HepG2 (cell line): Measurements from ENCODE around the gene ZFP1. TPM values are rescaled to one million over a fixed set of nuclear protein-coding genes. Genes with fewer than 3 reads are reported as not detected.
A peak's percentile ranks its signal among the peaks of the same experiment; 100 is the strongest.

Experiments used
- ATF7-NPFF ChIP-seq: sonication (generic); formaldehyde crosslinking; IDR thresholded peaks from 2 replicates; pipeline ENCODE4 v1.8.1; 2023; ENCODE audit warnings: mild to moderate bottlenecking, low read depth, missing genetic modification reagents, moderate library complexity
- DR1 ChIP-seq: sonication (generic); formaldehyde crosslinking; IDR thresholded peaks from 2 replicates; pipeline ENCODE4 v1.8.0; 2021; ENCODE audit warnings: mild to moderate bottlenecking, missing genetic modification reagents, inconsistent platforms
- GPN1 ChIP-seq: sonication (generic); formaldehyde crosslinking; IDR thresholded peaks from 2 replicates; pipeline ENCODE4 v1.5.1; 2020; ENCODE audit warnings: missing genetic modification reagents, borderline replicate concordance
- HIVEP1 ChIP-seq: sonication (generic); formaldehyde crosslinking; IDR thresholded peaks from 2 replicates; pipeline ENCODE4 v1.4.0; 2020; ENCODE audit warnings: mild to moderate bottlenecking, missing genetic modification reagents
- JARID2 ChIP-seq: sonication (generic); formaldehyde crosslinking; IDR thresholded peaks from 2 replicates; pipeline ENCODE4 v1.8.1; 2023; ENCODE audit warnings: missing genetic modification reagents, inconsistent platforms; ENCODE audit not compliant: insufficient replicate concordance
- KAT8 ChIP-seq: IDR thresholded peaks from 2 replicates; pipeline ENCODE4 v1.6.1; 2016; ENCODE audit warnings: missing genetic modification reagents, missing compliant biosample characterization
- MAFK ChIP-seq, 2 experiments: IDR thresholded peaks in 1 of 2; conservative IDR thresholded peaks in 1 of 2; 2 replicates each; pipeline ENCODE4 v1.6.1; 2011; ENCODE audit warnings: improper control_type of control experiment in 2 of 2, low read length in 2 of 2
- RFX3 ChIP-seq: IDR thresholded peaks from 2 replicates; pipeline ENCODE4 v1.6.1; 2016; ENCODE audit warnings: missing biosample characterization, missing genetic modification reagents
- SMC3 ChIP-seq: IDR thresholded peaks from 2 replicates; pipeline ENCODE4 v1.6.1; 2011; ENCODE audit warnings: low read length, improper control_type of control experiment
- STAT5B ChIP-seq: sonication (generic); formaldehyde crosslinking; IDR thresholded peaks from 2 replicates; pipeline ENCODE4 v1.4.0; 2020; ENCODE audit warnings: missing genetic modification reagents
- TCF7L2 ChIP-seq: IDR thresholded peaks from 2 replicates; pipeline ENCODE4 v1.6.1; 2011; ENCODE audit warnings: mild to moderate bottlenecking, low read depth, low read length, moderate library complexity
- ZNF256 ChIP-seq: sonication (generic); formaldehyde crosslinking; conservative IDR thresholded peaks from 2 replicates; pipeline ENCODE4 v1.4.0; 2020; ENCODE audit warnings: missing genetic modification reagents
- ZNF776 ChIP-seq: sonication (generic); formaldehyde crosslinking; IDR thresholded peaks from 2 replicates; pipeline ENCODE4 v1.4.0; 2020; ENCODE audit warnings: mild to moderate bottlenecking, missing genetic modification reagents
- ZSCAN25 ChIP-seq: sonication (generic); formaldehyde crosslinking; IDR thresholded peaks from 2 replicates; pipeline ENCODE4 v1.8.0; 2022; ENCODE audit warnings: mild to moderate bottlenecking, missing genetic modification reagents
- ZSCAN9 ChIP-seq: IDR thresholded peaks from 2 replicates; pipeline ENCODE4 v1.6.1; 2016; ENCODE audit warnings: borderline replicate concordance
- polyA plus RNA-seq, 8 experiments: library from polyadenylated mRNA; depleted of rRNA in 3 of 8; stranded (reverse) in 7 of 8; unstranded in 1 of 8; fragments of >200 nt; fragmentation: Illumina TruSeq in 4 of 8; extraction: Trizol in 4 of 8; gene quantifications; 2 replicates each; pipeline versions ENCODE4 v1.2.1 to v1.2.3, GENCODE V29; 2011 to 2016; ENCODE audit warnings: low read depth in 4 of 8, missing spikeins in 1 of 8, mixed read lengths in 1 of 8; ENCODE audit not compliant: insufficient read depth in 1 of 8
- total RNA-seq, 5 experiments: library from RNA; depleted of rRNA; stranded (reverse); fragments of >200 nt; fragmentation: Illumina TruSeq; extraction: Trizol; gene quantifications; 2 replicates each; pipeline ENCODE4 v1.2.3, GENCODE V29; 2016; ENCODE audit warnings: low read depth in 1 of 5
- TF ChIP-seq, protein P1 (sequence below): IDR thresholded peaks from 2 replicates; pipeline ENCODE4 v1.6.1; 2012; ENCODE audit warnings: low read depth, low read length, improper control_type of control experiment
- TF ChIP-seq, protein P2 (sequence below): sonication (generic); formaldehyde crosslinking; IDR thresholded peaks from 2 replicates; pipeline ENCODE4 v1.4.0; 2020; ENCODE audit warnings: missing genetic modification reagents, borderline replicate concordance
- TF ChIP-seq, protein P3 (sequence below): sonication (generic); formaldehyde crosslinking; IDR thresholded peaks from 2 replicates; pipeline ENCODE4 v1.4.0; 2020; ENCODE audit warnings: low read depth, mild to moderate bottlenecking, missing genetic modification reagents
- TF ChIP-seq, protein P4 (sequence below): sonication (generic); formaldehyde crosslinking; IDR thresholded peaks from 2 replicates; pipeline ENCODE4 v1.8.0; 2022; ENCODE audit warnings: mild to moderate bottlenecking, missing genetic modification reagents, borderline replicate concordance
- TF ChIP-seq, protein P5 (sequence below): sonication (generic); formaldehyde crosslinking; conservative IDR thresholded peaks from 2 replicates; pipeline ENCODE4 v1.4.0; 2020; ENCODE audit warnings: missing genetic modification reagents
- TF ChIP-seq, protein P6 (sequence below): IDR thresholded peaks from 2 replicates; pipeline ENCODE4 v1.6.1; 2018; ENCODE audit warnings: missing genetic modification reagents, mild to moderate bottlenecking, missing compliant biosample characterization

The ZFP1 gene
- total and polyA plus RNA-seq, 2 of the 13 experiments (the other 11 are each of a cell fraction or from before 2014, with no cell fraction given) = 8.3 to 14.0 TPM

DNA sequence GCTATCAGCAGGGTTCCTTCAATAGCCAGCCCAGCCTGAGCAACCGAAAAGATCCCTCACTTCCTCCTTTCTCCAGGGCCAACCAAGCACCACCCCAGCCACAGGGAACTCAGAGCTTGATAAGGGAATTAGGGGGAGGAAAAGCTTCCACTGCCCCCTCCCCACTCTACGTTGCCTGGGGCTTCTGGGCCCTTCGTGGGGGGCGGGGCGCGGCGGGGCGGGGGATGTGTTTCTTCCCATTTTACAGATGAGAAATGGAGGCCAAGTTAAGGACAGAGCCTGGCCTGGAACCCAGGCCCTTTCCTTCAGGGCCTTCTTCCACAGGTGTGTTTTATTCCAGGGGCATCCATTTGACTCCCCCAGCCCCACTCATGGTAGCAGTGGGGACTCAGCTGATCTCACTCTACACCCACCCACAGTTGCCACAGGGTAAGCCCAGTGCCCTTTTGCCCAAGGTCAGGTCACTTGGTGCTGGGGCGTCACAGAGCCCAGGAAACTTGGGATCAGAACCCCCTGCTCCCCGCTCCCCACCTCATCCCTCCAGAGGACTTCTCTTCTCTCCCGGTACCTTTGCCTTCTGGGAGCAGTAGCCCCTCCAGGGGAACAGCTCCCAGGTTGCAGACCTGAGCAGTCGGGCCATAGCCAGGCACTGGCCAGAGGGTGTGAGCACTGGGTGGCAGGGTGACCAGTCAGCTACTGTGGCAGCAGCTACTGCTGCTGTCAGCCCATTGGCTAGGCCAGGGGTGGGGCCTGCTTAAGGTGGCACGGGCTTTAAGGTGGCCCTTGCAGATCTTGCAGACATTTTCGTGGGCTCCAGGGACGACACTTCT lies 32.0 kb upstream of the ZFP1 start, which contains the start of gene LDHD (continued):
- TF ChIP-seq, protein P1, sequence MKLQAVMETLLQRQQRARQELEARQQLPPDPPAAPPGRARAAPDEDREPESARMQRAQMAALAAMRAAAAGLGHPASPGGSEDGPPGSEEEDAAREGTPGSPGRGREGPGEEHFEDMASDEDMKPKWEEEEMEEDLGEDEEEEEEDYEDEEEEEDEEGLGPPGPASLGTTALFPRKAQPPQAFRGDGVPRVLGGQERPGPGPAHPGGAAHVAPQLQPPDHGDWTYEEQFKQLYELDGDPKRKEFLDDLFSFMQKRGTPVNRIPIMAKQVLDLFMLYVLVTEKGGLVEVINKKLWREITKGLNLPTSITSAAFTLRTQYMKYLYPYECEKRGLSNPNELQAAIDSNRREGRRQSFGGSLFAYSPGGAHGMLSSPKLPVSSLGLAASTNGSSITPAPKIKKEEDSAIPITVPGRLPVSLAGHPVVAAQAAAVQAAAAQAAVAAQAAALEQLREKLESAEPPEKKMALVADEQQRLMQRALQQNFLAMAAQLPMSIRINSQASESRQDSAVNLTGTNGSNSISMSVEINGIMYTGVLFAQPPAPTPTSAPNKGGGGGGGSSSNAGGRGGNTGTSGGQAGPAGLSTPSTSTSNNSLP = no peak
- peak; percentile 44; the same call in 1 of the 2 replicates for TF ChIP-seq ZSCAN25
- TF ChIP-seq KAT8 (CRISPR knock-in tag) = peak; percentile 79
- no peak for TF ChIP-seq ZNF776
- TF ChIP-seq MAFK (conservative IDR thresholded peaks at IDR 0.05 in 1 of 2, IDR thresholded peaks at IDR 0.05 in 1 of 2; ENCODE audit: low read length in 2 of 2) = peak in 1 of 2 experiments; percentile 15; a peak in 1 of 4 replicates
- TF ChIP-seq, protein P2, sequence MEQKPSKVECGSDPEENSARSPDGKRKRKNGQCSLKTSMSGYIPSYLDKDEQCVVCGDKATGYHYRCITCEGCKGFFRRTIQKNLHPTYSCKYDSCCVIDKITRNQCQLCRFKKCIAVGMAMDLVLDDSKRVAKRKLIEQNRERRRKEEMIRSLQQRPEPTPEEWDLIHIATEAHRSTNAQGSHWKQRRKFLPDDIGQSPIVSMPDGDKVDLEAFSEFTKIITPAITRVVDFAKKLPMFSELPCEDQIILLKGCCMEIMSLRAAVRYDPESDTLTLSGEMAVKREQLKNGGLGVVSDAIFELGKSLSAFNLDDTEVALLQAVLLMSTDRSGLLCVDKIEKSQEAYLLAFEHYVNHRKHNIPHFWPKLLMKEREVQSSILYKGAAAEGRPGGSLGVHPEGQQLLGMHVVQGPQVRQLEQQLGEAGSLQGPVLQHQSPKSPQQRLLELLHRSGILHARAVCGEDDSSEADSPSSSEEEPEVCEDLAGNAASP (CRISPR knock-in tag) = peak; percentile 53
- TF ChIP-seq, protein P3, sequence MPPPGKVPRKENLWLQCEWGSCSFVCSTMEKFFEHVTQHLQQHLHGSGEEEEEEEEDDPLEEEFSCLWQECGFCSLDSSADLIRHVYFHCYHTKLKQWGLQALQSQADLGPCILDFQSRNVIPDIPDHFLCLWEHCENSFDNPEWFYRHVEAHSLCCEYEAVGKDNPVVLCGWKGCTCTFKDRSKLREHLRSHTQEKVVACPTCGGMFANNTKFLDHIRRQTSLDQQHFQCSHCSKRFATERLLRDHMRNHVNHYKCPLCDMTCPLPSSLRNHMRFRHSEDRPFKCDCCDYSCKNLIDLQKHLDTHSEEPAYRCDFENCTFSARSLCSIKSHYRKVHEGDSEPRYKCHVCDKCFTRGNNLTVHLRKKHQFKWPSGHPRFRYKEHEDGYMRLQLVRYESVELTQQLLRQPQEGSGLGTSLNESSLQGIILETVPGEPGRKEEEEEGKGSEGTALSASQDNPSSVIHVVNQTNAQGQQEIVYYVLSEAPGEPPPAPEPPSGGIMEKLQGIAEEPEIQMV (CRISPR knock-in tag) = no peak
- TF ChIP-seq ATF7-NPFF = peak; percentile 43; the same call in 1 of the 2 replicates
- no peak for TF ChIP-seq JARID2
- TF ChIP-seq, protein P4, sequence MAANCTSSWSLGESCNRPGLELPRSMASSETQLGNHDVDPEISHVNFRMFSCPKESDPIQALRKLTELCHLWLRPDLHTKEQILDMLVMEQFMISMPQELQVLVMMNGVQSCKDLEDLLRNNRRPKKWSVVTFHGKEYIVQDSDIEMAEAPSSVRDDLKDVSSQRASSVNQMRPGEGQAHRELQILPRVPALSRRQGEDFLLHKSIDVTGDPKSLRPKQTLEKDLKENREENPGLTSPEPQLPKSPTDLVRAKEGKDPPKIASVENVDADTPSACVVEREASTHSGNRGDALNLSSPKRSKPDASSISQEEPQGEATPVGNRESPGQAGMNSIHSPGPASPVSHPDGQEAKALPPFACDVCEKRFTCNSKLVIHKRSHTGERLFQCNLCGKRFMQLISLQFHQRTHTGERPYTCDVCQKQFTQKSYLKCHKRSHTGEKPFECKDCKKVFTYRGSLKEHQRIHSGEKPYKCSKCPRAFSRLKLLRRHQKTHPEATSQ (CRISPR knock-in tag) = no peak
- TF ChIP-seq RFX3 (CRISPR knock-in tag) = no peak
- TF ChIP-seq HIVEP1 = no peak
- TF ChIP-seq ZNF256 (CRISPR knock-in tag) = no peak
- TF ChIP-seq, protein P5, sequence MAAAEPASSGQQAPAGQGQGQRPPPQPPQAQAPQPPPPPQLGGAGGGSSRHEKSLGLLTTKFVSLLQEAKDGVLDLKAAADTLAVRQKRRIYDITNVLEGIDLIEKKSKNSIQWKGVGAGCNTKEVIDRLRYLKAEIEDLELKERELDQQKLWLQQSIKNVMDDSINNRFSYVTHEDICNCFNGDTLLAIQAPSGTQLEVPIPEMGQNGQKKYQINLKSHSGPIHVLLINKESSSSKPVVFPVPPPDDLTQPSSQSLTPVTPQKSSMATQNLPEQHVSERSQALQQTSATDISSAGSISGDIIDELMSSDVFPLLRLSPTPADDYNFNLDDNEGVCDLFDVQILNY (CRISPR knock-in tag) = no peak
- no peak for TF ChIP-seq SMC3
- peak; percentile 66; the same call in 1 of the 2 replicates for TF ChIP-seq STAT5B (CRISPR knock-in tag)
- TF ChIP-seq DR1 (CRISPR knock-in tag) = no peak; the same call in 1 of the 2 replicates
- no peak for TF ChIP-seq TCF7L2
- no peak; the same call in 1 of the 2 replicates for TF ChIP-seq GPN1 (CRISPR knock-in tag)
- TF ChIP-seq, protein P6, sequence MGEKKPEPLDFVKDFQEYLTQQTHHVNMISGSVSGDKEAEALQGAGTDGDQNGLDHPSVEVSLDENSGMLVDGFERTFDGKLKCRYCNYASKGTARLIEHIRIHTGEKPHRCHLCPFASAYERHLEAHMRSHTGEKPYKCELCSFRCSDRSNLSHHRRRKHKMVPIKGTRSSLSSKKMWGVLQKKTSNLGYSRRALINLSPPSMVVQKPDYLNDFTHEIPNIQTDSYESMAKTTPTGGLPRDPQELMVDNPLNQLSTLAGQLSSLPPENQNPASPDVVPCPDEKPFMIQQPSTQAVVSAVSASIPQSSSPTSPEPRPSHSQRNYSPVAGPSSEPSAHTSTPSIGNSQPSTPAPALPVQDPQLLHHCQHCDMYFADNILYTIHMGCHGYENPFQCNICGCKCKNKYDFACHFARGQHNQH (CRISPR knock-in tag) = peak; percentile 74; the same call in 1 of the 2 replicates
- TF ChIP-seq ZSCAN9 = peak; percentile 54; the same call in 1 of the 2 replicates
